ENCODE data around the gene CHRNA1. TPM values are rescaled to one million over a fixed set of nuclear protein-coding genes. Genes with fewer than 3 reads are reported as not detected.

Gene CHRNA1
- total RNA-seq, 6 experiments from 2014 or later = 0.14 TPM; not detected in 5

DNA sequence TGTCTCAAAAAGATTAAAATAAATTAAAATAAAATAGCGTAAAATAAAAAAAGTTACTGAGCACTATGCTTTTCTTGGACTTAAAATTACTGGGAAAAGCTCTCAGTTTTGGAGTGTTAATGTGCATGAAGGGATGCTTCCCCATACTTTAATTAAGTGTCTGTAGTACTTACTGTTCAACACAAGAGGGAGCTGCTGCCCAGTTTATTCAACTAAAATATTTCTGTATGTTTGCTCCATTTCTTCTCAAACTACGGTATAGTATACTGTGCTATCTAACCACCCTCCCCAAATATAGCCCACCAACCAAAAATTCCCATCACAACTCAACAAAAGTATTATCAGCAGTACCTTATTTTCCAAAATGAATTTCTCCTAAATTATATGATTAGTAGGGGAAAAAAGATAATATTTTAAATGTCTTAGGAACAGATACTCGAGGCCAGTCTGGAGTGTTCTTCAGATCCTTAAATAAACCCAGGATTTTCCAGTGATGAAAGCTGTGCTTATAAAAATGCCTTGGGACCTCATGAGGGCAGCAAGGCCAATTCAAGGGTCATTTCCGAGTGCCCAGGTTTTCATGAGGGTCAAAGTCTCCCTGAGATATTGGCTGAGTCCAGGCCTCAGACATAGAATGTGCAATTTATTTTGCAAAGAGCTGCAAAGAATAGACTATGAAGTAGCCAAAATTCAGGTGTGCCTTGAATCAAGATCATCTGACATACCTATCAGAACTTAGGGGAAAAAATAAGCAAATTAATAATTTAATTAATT, 64.1 kb downstream of the CHRNA1 start:
- TF ChIP-seq, protein P1, sequence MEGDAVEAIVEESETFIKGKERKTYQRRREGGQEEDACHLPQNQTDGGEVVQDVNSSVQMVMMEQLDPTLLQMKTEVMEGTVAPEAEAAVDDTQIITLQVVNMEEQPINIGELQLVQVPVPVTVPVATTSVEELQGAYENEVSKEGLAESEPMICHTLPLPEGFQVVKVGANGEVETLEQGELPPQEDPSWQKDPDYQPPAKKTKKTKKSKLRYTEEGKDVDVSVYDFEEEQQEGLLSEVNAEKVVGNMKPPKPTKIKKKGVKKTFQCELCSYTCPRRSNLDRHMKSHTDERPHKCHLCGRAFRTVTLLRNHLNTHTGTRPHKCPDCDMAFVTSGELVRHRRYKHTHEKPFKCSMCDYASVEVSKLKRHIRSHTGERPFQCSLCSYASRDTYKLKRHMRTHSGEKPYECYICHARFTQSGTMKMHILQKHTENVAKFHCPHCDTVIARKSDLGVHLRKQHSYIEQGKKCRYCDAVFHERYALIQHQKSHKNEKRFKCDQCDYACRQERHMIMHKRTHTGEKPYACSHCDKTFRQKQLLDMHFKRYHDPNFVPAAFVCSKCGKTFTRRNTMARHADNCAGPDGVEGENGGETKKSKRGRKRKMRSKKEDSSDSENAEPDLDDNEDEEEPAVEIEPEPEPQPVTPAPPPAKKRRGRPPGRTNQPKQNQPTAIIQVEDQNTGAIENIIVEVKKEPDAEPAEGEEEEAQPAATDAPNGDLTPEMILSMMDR (IDR thresholded peaks at IDR 0.05) = peak; percentile 90
- no peaks in the 10 kb centered on the region for H3K9me3 Mint-ChIP-seq
- H3K4me1 Mint-ChIP-seq (ENCODE audit: low read depth) = no peaks in the 10 kb centered on the region; the same call in none of the 2 replicates
- no peak overlapping the region for H3K27ac Mint-ChIP-seq
- DNase-seq = peak; percentile 48
- H3K36me3 Mint-ChIP-seq (ENCODE audit: low read depth) = no peaks in the 10 kb centered on the region
- H3K27me3 Mint-ChIP-seq (ENCODE audit: insufficient read depth) = peaks cover 7% of the 10 kb centered on the region; the same call in 1 of the 2 replicates
- H3K4me3 Mint-ChIP-seq = no peak overlapping the region

Other genes starting within 250 kb of the CHRNA1 start
- 10 to 100 TPM; 33.0 to 41.7 (median 38.5) TPM for gene WIPF1, start 166.7 kb downstream of the CHRNA1 start, total RNA-seq (2021; fragmentation: NEBNext Ultra II Directional; extraction: Animal tissue kit (Norgen Biotek cat#: 25700))
- 100 to 1,000 TPM in 1 of 6 experiments, 10 to 100 TPM in 5; 85.5 to 104 (median 97.2) TPM for gene CHN1, start 240.9 kb upstream of the CHRNA1 start, total RNA-seq (2021; fragmentation: NEBNext Ultra II Directional; extraction: Animal tissue kit (Norgen Biotek cat#: 25700))

All from HFFc6 (cell line).